NB4 (cell line): ENCODE data around the gene NTM.

ENCODE experiments used
- POLR2A ChIP-seq: IDR thresholded peaks from 2 replicates; pipeline ENCODE4 v1.6.1; 2011; ENCODE audit warnings: mild to moderate bottlenecking; ENCODE audit not compliant: insufficient read length; ENCODE audit errors: extremely low read depth
- TF ChIP-seq, protein P1 (sequence below): IDR thresholded peaks from one replicate; pipeline ENCODE4 v1.5.1; 2012; ENCODE audit warnings: low read depth, low read length
- TF ChIP-seq, protein P2 (sequence below): IDR thresholded peaks from 2 replicates; pipeline ENCODE4 v1.6.1; 2011; ENCODE audit warnings: low read depth, low read length

GRCh38 chr11:131664816-131665215 is 294.4 kb downstream of the NTM start:
- TF ChIP-seq, protein P1, sequence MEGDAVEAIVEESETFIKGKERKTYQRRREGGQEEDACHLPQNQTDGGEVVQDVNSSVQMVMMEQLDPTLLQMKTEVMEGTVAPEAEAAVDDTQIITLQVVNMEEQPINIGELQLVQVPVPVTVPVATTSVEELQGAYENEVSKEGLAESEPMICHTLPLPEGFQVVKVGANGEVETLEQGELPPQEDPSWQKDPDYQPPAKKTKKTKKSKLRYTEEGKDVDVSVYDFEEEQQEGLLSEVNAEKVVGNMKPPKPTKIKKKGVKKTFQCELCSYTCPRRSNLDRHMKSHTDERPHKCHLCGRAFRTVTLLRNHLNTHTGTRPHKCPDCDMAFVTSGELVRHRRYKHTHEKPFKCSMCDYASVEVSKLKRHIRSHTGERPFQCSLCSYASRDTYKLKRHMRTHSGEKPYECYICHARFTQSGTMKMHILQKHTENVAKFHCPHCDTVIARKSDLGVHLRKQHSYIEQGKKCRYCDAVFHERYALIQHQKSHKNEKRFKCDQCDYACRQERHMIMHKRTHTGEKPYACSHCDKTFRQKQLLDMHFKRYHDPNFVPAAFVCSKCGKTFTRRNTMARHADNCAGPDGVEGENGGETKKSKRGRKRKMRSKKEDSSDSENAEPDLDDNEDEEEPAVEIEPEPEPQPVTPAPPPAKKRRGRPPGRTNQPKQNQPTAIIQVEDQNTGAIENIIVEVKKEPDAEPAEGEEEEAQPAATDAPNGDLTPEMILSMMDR: no peak
- no peak for TF ChIP-seq POLR2A
- TF ChIP-seq, protein P2, sequence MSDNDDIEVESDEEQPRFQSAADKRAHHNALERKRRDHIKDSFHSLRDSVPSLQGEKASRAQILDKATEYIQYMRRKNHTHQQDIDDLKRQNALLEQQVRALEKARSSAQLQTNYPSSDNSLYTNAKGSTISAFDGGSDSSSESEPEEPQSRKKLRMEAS: no peak
